HG02884 (cell line): ENCODE data around the gene NT5DC3.

ENCODE experiments used
- ATAC-seq: cut with Tn5 transposase; IDR thresholded peaks from one replicate; pipeline ENCODE4 v1.9.1; 2021; ENCODE audit warnings: mild to moderate bottlenecking, moderate library complexity; ENCODE audit not compliant: unreplicated experiment

Gene NT5DC3

GRCh38 chr12:103833095-103833775, 7.8 kb downstream of the NT5DC3 start:
- no peak for ATAC-seq

- no peak for ATAC-seq
Measured at GRCh38 chr12:103832048-103832997, 8.7 kb downstream of the NT5DC3 start.

- ATAC-seq = no peak
Measured at GRCh38 chr12:103830730-103831320, 10.2 kb downstream of the NT5DC3 start.

GRCh38 chr12:103830025-103830725, 10.9 kb downstream of the NT5DC3 start:
- ATAC-seq = no peak

- ATAC-seq = no peak
Measured at GRCh38 chr12:103829092-103829491, 11.9 kb downstream of the NT5DC3 start.

- ATAC-seq = no peak
Measured at GRCh38 chr12:103827911-103828391, 13.1 kb downstream of the NT5DC3 start.

- ATAC-seq = no peak
Measured at GRCh38 chr12:103824845-103825244, 16.2 kb downstream of the NT5DC3 start.

- ATAC-seq = no peak
Measured at GRCh38 chr12:103824290-103824689, 16.7 kb downstream of the NT5DC3 start.

- ATAC-seq = no peak
Measured at GRCh38 chr12:103823871-103824270, 17.2 kb downstream of the NT5DC3 start.

GRCh38 chr12:103821773-103822172, 19.3 kb downstream of the NT5DC3 start:
- ATAC-seq = no peak

GRCh38 chr12:103820881-103821489, 20.0 kb downstream of the NT5DC3 start:
- no peak for ATAC-seq

GRCh38 chr12:103820361-103820760, 20.7 kb downstream of the NT5DC3 start:
- no peak for ATAC-seq

GRCh38 chr12:103819892-103820291, 21.1 kb downstream of the NT5DC3 start:
- no peak for ATAC-seq

GRCh38 chr12:103819312-103819711, 21.7 kb downstream of the NT5DC3 start:
- no peak for ATAC-seq

GRCh38 chr12:103817791-103818190, 23.2 kb downstream of the NT5DC3 start:
- no peak for ATAC-seq

- ATAC-seq = no peak
Measured at GRCh38 chr12:103816663-103817062, 24.4 kb downstream of the NT5DC3 start.

- ATAC-seq = no peak
Measured at GRCh38 chr12:103814436-103814835, 26.6 kb downstream of the NT5DC3 start.

GRCh38 chr12:103813949-103814348, 27.1 kb downstream of the NT5DC3 start:
- no peak for ATAC-seq

- ATAC-seq = no peak
Measured at GRCh38 chr12:103813426-103813825, 27.6 kb downstream of the NT5DC3 start.

GRCh38 chr12:103812789-103813188, 28.2 kb downstream of the NT5DC3 start:
- ATAC-seq = no peak
